SK-N-SH treated with all-trans-retinoic acid at 6 μM for 48 hours (cell line): ENCODE data around the gene MRPS6.

Experiments used
- ATAC-seq: fragments of 200-7000 bp; cut with Tn5 transposase; 3 replicates; pipeline ENCODE4 v1.9.1; 2020; ENCODE audit warnings: mild to moderate bottlenecking, moderate library complexity
- ARNTL ChIP-seq: fragments of 450-650 bp; formaldehyde crosslinking; IDR thresholded peaks from 2 replicates; pipeline ENCODE4 v1.5.0; 2020; ENCODE audit warnings: low read depth, mild to moderate bottlenecking, moderate library complexity, borderline replicate concordance
- BACH2 ChIP-seq: fragments of 250-450 bp; sonication (Bioruptor Pico); IDR thresholded peaks from 2 replicates; pipeline ENCODE4 v1.9.0; 2021; ENCODE audit warnings: mild to moderate bottlenecking, borderline replicate concordance
- CSDC2 ChIP-seq: fragments of 250-450 bp; sonication (Bioruptor Pico); IDR thresholded peaks from 2 replicates; pipeline ENCODE4 v1.5.0; 2020; ENCODE audit warnings: mild to moderate bottlenecking, moderate library complexity
- ESRRG ChIP-seq: fragments of 250-450 bp; sonication (Bioruptor Pico); IDR thresholded peaks from 2 replicates; pipeline ENCODE4 v1.6.1; 2021; ENCODE audit warnings: mild to moderate bottlenecking
- GLIS3 ChIP-seq: fragments of 250-450 bp; sonication (Bioruptor Pico); IDR thresholded peaks from 2 replicates; pipeline ENCODE4 v1.5.0; 2020; ENCODE audit warnings: mild to moderate bottlenecking, moderate library complexity
- ISL1 ChIP-seq: fragments of 250-450 bp; sonication (Bioruptor Pico); IDR thresholded peaks from 2 replicates; pipeline ENCODE4 v2.1.2; 2022; ENCODE audit warnings: mild to moderate bottlenecking, moderate library complexity
- OSR1 ChIP-seq: fragments of 250-450 bp; sonication (Bioruptor Pico); IDR thresholded peaks from 2 replicates; pipeline ENCODE4 v1.8.0; 2022; ENCODE audit warnings: moderate library complexity, mild to moderate bottlenecking, inconsistent platforms
- PPARA ChIP-seq: fragments of 250-450 bp; sonication (Bioruptor Pico); IDR thresholded peaks from 2 replicates; pipeline ENCODE4 v1.5.0; 2020; ENCODE audit warnings: mild to moderate bottlenecking, borderline replicate concordance
- RARB ChIP-seq: fragments of 250-450 bp; sonication (Bioruptor Pico); IDR thresholded peaks from 2 replicates; pipeline ENCODE4 v1.8.0; 2021; ENCODE audit warnings: mild to moderate bottlenecking, moderate library complexity
- SNAI2 ChIP-seq: fragments of 250-450 bp; sonication (Bioruptor Pico); IDR thresholded peaks from 2 replicates; pipeline ENCODE4 v1.5.0; 2020; ENCODE audit warnings: mild to moderate bottlenecking, moderate library complexity
- TCF4 ChIP-seq: fragments of 250-450 bp; sonication (Bioruptor Pico); IDR thresholded peaks from 2 replicates; pipeline ENCODE4 v1.8.0; 2021; ENCODE audit warnings: mild to moderate bottlenecking, moderate library complexity, borderline replicate concordance
- TOX ChIP-seq: fragments of 250-450 bp; sonication (Bioruptor Pico); IDR thresholded peaks from 2 replicates; pipeline ENCODE4 v1.8.0; 2021; ENCODE audit warnings: mild to moderate bottlenecking, moderate library complexity, borderline replicate concordance
- ZC3H10 ChIP-seq: fragments of 250-450 bp; sonication (Bioruptor Pico); IDR thresholded peaks from 2 replicates; pipeline ENCODE4 v1.5.1; 2021; ENCODE audit warnings: mild to moderate bottlenecking, moderate library complexity
- ZFP30 ChIP-seq: fragments of 450-650 bp; formaldehyde crosslinking; IDR thresholded peaks from 2 replicates; pipeline ENCODE4 v1.5.0; 2022; ENCODE audit warnings: mild to moderate bottlenecking, moderate library complexity
- ZNF565 ChIP-seq: fragments of 450-650 bp; formaldehyde crosslinking; conservative IDR thresholded peaks from 2 replicates; pipeline ENCODE4 v1.5.0; 2020; ENCODE audit warnings: low read depth, mild to moderate bottlenecking, moderate library complexity
- ZNF70 ChIP-seq: fragments of 450-650 bp; formaldehyde crosslinking; IDR thresholded peaks from 2 replicates; pipeline ENCODE4 v1.5.0; 2020; ENCODE audit warnings: mild to moderate bottlenecking, moderate library complexity
- ZNF8 ChIP-seq: fragments of 450-650 bp; formaldehyde crosslinking; IDR thresholded peaks from 2 replicates; pipeline ENCODE4 v1.5.0; 2020; ENCODE audit warnings: mild to moderate bottlenecking, moderate library complexity
- TF ChIP-seq, protein P1 (sequence below): fragments of 250-450 bp; sonication (Bioruptor Pico); IDR thresholded peaks from 2 replicates; pipeline ENCODE4 v1.5.0; 2020; ENCODE audit warnings: mild to moderate bottlenecking, moderate library complexity
- TF ChIP-seq, protein P2 (sequence below): fragments of 250-450 bp; sonication (Bioruptor Pico); IDR thresholded peaks from 2 replicates; pipeline ENCODE4 v1.8.0; 2021; ENCODE audit warnings: low read depth, mild to moderate bottlenecking, moderate library complexity, borderline replicate concordance
- TF ChIP-seq, protein P3 (sequence below): fragments of 250-450 bp; sonication (Bioruptor Pico); IDR thresholded peaks from 2 replicates; pipeline ENCODE4 v1.5.1; 2021; ENCODE audit warnings: mild to moderate bottlenecking, moderate library complexity
- TF ChIP-seq, protein P4 (sequence below): fragments of 250-450 bp; sonication (Bioruptor Pico); IDR thresholded peaks from 2 replicates; pipeline ENCODE4 v1.8.0; 2020; ENCODE audit warnings: mild to moderate bottlenecking, moderate library complexity, borderline replicate concordance
- TF ChIP-seq, protein P5 (sequence below): fragments of 250-450 bp; sonication (Bioruptor Pico); IDR thresholded peaks from 2 replicates; pipeline ENCODE4 v1.5.1; 2020; ENCODE audit warnings: low read depth, mild to moderate bottlenecking, moderate library complexity

The MRPS6 gene

DNA sequence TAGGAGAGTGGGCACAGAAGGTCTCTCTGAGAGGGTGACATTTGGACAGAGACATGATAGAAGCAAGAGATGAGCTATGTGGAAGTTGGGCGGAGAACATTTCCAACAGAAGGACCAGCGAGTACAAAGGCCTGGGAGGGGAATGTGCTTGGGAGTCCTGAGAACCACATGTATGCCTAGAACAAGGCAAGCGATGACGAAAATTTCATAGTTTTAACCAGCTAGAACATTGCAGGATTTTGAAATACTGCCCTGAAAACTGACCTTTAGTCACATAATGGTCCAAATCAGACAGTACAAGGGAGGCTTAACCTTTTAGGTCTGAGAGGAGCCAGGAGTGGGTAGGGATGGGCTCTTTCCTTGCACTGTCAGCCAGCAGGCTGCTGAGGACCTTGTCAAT, 68.0 kb downstream of the MRPS6 start (continued):
- TF ChIP-seq, protein P1, sequence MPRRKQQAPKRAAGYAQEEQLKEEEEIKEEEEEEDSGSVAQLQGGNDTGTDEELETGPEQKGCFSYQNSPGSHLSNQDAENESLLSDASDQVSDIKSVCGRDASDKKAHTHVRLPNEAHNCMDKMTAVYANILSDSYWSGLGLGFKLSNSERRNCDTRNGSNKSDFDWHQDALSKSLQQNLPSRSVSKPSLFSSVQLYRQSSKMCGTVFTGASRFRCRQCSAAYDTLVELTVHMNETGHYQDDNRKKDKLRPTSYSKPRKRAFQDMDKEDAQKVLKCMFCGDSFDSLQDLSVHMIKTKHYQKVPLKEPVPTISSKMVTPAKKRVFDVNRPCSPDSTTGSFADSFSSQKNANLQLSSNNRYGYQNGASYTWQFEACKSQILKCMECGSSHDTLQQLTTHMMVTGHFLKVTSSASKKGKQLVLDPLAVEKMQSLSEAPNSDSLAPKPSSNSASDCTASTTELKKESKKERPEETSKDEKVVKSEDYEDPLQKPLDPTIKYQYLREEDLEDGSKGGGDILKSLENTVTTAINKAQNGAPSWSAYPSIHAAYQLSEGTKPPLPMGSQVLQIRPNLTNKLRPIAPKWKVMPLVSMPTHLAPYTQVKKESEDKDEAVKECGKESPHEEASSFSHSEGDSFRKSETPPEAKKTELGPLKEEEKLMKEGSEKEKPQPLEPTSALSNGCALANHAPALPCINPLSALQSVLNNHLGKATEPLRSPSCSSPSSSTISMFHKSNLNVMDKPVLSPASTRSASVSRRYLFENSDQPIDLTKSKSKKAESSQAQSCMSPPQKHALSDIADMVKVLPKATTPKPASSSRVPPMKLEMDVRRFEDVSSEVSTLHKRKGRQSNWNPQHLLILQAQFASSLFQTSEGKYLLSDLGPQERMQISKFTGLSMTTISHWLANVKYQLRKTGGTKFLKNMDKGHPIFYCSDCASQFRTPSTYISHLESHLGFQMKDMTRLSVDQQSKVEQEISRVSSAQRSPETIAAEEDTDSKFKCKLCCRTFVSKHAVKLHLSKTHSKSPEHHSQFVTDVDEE (CRISPR knock-in tag) = no peak
- TF ChIP-seq, all 23 proteins: peak for 0

DNA sequence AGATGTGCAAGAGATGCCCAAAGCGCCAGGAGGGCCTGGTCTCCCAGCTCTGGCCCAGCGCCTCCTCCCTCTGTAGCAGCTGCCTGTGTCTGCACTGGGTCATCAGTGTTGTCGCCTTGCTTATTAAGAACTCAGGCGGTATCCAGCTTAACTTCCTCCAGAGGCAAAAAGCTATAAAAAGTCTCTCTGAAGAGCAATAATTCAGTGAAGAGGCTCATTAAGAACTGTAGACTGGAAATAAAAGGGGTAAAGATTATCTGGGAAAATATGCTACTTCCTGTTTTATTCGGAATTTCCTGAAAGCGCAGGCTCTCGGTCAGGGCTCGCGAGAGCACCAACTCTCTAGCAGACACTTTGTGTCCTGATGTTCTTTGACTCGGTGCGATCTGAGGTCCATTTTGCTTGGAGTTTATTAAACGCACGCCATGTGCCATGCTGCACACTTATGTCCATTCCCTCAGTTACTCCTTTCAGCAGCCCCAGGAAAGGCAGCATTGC, 70.4 kb downstream of the MRPS6 start:
- ATAC-seq = no peak
- no peak for TF ChIP-seq PPARA (CRISPR knock-in tag)
- no peak for TF ChIP-seq TCF4
- TF ChIP-seq ZC3H10 (CRISPR knock-in tag) = no peak
- TF ChIP-seq ISL1 (CRISPR knock-in tag) = no peak
- no peak for TF ChIP-seq RARB (CRISPR knock-in tag)
- TF ChIP-seq ZFP30 (CRISPR knock-in tag) = no peak

DNA sequence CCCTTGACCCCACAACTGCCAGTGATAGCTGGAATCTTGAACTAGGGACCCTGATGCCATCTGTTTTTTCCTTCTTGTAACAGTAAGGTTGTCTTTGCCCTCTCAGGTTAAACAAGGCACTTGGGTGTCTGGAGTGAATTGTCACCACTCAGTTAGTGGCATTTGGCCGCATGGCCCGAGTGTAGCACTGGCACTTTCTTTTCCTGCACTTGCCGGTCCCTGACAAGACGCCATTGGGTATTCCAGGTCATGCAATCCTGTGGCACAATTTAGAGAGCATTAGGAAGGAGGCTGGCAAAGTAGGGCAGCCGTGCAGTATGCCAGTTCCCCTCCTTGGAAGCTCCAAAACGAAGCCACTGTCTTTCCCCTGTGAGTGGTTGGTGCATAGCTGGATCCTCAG, 70.8 kb downstream of the MRPS6 start:
- no peak for ATAC-seq
- TF ChIP-seq, protein P2, sequence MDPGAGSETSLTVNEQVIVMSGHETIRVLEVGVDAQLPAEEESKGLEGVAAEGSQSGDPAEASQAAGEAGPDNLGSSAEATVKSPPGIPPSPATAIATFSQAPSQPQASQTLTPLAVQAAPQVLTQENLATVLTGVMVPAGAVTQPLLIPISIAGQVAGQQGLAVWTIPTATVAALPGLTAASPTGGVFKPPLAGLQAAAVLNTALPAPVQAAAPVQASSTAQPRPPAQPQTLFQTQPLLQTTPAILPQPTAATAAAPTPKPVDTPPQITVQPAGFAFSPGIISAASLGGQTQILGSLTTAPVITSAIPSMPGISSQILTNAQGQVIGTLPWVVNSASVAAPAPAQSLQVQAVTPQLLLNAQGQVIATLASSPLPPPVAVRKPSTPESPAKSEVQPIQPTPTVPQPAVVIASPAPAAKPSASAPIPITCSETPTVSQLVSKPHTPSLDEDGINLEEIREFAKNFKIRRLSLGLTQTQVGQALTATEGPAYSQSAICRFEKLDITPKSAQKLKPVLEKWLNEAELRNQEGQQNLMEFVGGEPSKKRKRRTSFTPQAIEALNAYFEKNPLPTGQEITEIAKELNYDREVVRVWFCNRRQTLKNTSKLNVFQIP (CRISPR knock-in tag) = no peak
- TF ChIP-seq, protein P3, sequence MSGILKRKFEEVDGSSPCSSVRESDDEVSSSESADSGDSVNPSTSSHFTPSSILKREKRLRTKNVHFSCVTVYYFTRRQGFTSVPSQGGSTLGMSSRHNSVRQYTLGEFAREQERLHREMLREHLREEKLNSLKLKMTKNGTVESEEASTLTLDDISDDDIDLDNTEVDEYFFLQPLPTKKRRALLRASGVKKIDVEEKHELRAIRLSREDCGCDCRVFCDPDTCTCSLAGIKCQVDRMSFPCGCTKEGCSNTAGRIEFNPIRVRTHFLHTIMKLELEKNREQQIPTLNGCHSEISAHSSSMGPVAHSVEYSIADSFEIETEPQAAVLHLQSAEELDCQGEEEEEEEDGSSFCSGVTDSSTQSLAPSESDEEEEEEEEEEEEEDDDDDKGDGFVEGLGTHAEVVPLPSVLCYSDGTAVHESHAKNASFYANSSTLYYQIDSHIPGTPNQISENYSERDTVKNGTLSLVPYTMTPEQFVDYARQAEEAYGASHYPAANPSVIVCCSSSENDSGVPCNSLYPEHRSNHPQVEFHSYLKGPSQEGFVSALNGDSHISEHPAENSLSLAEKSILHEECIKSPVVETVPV (CRISPR knock-in tag) = no peak
- TF ChIP-seq ZNF565 (CRISPR knock-in tag) (no peak), SNAI2 (CRISPR knock-in tag) (no peak), ZFP30 (CRISPR knock-in tag) (no peak), GLIS3 (CRISPR knock-in tag) (no peak), ZNF70 (CRISPR knock-in tag) (no peak), ZC3H10 (CRISPR knock-in tag) (no peak), TOX (CRISPR knock-in tag) (no peak), CSDC2 (CRISPR knock-in tag) (no peak), BACH2 (no peak), OSR1 (CRISPR knock-in tag) (no peak), PPARA (CRISPR knock-in tag) (no peak), TCF4 (no peak)
- TF ChIP-seq, protein P4, sequence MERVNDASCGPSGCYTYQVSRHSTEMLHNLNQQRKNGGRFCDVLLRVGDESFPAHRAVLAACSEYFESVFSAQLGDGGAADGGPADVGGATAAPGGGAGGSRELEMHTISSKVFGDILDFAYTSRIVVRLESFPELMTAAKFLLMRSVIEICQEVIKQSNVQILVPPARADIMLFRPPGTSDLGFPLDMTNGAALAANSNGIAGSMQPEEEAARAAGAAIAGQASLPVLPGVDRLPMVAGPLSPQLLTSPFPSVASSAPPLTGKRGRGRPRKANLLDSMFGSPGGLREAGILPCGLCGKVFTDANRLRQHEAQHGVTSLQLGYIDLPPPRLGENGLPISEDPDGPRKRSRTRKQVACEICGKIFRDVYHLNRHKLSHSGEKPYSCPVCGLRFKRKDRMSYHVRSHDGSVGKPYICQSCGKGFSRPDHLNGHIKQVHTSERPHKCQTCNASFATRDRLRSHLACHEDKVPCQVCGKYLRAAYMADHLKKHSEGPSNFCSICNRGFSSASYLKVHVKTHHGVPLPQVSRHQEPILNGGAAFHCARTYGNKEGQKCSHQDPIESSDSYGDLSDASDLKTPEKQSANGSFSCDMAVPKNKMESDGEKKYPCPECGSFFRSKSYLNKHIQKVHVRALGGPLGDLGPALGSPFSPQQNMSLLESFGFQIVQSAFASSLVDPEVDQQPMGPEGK (CRISPR knock-in tag) = no peak
- TF ChIP-seq, protein P5, sequence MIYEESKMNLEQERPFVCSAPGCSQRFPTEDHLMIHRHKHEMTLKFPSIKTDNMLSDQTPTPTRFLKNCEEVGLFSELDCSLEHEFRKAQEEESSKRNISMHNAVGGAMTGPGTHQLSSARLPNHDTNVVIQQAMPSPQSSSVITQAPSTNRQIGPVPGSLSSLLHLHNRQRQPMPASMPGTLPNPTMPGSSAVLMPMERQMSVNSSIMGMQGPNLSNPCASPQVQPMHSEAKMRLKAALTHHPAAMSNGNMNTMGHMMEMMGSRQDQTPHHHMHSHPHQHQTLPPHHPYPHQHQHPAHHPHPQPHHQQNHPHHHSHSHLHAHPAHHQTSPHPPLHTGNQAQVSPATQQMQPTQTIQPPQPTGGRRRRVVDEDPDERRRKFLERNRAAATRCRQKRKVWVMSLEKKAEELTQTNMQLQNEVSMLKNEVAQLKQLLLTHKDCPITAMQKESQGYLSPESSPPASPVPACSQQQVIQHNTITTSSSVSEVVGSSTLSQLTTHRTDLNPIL (CRISPR knock-in tag) = no peak

DNA sequence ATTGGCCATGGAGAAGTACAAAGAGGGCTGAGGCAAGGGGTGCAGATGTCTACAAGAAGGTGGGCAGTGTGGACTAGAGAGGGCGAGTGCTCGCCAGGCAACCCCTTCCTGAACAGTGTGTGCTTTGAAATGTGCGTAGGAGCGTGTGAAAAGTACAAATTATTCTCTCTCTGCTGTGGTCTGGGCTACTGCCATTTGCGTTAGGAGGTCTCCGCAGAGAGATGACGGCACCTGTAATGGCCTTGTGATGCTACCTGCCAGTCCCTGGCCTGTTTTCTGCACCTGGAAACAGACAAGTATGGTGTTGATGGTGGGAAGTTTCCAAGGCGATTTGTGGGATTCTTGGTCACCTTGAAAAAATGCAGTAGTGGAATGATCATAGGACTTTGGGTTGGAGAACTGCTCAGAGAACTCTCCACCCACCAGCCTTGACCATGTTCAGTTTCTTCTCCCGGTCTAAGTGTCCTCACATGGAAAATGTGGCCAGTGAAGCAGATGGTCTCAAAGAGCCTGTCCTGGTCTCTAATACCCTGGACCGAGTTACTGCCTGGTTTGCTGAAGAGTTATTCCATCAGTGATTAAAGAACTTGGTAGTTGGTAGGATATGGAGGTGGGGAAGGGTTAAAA, 74.5 kb downstream of the MRPS6 start:
- ATAC-seq = no peak
- TF ChIP-seq OSR1 (CRISPR knock-in tag) (no peak), ZFP30 (CRISPR knock-in tag) (no peak), ZNF8 (no peak), ZC3H10 (CRISPR knock-in tag) (no peak), ARNTL (CRISPR knock-in tag) (no peak), ZNF70 (CRISPR knock-in tag) (no peak), CSDC2 (CRISPR knock-in tag) (no peak), BACH2 (no peak), ESRRG (CRISPR knock-in tag) (no peak), PPARA (CRISPR knock-in tag) (no peak)
- TF ChIP-seq, protein P1 (CRISPR knock-in tag) = no peak
- TF ChIP-seq, protein P2 (CRISPR knock-in tag) = no peak
